ENCODE measurements around the gene GLYATL3. TPM values are rescaled to one million over a fixed set of nuclear protein-coding genes. Genes with fewer than 3 reads are reported as not detected.

The GLYATL3 gene
- total RNA-seq, 1 experiment from 2014 or later = not detected

- no peak for DNase-seq (ENCODE audit: extremely low read depth, low read depth)
Observed at GRCh38 chr6:49513153-49513989, 13.6 kb downstream of the GLYATL3 start.

GRCh38 chr6:49514571-49515484 lies 15.1 kb downstream of the GLYATL3 start:
- no peak for DNase-seq (ENCODE audit: extremely low read depth, low read depth)

GRCh38 chr6:49515485-49516146 lies 15.9 kb downstream of the GLYATL3 start:
- no peak for DNase-seq (ENCODE audit: extremely low read depth, low read depth)

DNA sequence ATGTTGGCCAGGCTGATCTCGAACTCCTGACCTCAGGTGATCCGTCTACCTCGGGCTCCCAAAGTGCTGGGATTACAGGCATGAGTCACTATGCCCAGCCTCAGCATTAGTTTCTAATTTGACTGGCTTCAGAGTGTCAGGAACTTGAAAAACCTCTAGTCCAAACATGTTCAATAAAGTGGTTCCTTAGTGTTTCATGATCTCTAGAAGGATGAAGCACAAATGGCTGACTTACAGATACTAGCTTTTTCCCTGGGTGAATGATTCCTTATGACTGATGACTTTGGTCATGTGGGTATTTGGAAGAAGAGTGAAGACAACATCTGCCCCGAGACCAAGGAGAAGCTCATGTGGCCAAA lies 16.4 kb downstream of the GLYATL3 start:
- DNase-seq (ENCODE audit: extremely low read depth, low read depth) = no peak

DNA sequence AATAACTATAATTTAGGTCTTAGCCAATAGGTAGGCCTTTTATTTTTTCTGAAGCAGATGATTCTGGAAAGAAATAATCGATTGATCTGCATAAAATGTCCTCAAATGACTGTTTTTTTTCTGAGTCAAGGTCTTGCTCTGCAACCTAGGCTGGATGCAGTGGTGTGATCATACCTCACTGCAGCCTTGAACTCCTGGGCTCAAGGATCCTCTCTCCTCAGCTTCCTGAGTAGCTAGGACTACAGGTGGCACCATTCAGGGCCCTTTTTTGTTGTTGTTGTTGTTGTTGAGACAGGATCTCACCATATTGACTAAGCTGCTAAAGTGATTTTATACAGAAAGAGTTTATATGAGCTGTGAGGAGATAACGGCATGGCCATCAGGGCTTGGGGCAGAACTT lies 18.2 kb downstream of the GLYATL3 start:
- DNase-seq (ENCODE audit: extremely low read depth, low read depth) = no peak

DNA sequence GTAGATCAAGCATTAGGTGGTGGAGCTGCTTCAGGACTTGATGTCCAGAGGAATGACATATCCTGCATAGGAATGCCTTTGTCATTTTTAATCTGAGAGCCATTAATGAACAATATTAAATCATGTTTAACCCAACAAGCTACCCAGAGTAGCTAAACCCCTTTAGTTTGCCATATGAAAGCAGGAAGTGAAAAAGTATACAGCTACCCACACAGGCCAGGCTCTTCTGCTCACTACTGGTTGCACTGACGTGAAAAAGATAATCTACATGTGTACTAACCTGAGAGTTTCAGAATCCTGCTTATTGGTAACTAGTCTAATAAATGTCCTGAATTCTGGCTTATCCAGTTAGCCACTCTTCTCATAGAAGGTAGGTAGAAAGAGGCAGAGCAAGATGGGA lies 19.9 kb downstream of the GLYATL3 start:
- DNase-seq (ENCODE audit: extremely low read depth, low read depth) = no peak

DNA sequence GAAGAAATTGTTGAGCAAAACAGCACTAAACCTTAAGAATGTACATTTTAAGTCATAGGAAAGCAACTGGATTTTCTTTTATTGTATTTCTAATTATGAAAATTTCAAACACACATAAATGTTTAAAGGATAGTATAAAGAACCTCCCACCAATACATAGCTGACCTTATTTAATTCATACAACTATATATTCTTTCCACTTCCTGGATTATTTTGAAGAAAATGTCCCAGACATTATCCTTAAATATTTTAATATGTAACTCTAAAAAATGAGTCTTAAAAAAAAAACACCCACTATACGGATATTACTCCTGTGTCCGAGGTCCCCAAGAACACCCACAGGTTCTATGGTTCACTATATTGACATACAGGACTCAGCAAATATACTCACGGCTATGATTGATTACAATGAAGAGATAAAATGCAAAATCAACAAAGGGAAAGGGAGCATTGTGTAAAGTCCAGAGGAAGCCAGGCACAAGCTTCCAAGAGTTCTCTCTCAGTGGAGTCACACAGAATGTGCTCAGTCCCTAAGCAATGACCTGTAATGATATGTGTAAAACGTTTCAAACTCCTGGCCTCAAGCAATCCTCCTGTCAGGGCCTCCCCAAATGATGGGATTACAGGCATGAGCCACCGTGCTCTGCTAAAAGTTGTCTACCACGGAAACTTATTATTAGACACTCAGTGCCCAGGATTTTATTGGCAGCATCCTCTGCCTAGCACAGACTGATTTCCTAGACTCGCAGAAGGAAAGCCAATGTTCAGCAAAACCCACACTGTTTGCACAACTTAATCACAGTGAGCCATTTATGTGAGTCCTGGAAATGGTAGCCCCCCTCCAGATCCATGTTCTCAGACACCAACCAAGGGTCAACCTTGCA lies 23.2 kb downstream of the GLYATL3 start:
- DNase-seq (ENCODE audit: extremely low read depth, low read depth) = no peak

- DNase-seq (ENCODE audit: extremely low read depth, low read depth) = no peak
Observed at GRCh38 chr6:49523901-49524300, 24.2 kb downstream of the GLYATL3 start.

DNA sequence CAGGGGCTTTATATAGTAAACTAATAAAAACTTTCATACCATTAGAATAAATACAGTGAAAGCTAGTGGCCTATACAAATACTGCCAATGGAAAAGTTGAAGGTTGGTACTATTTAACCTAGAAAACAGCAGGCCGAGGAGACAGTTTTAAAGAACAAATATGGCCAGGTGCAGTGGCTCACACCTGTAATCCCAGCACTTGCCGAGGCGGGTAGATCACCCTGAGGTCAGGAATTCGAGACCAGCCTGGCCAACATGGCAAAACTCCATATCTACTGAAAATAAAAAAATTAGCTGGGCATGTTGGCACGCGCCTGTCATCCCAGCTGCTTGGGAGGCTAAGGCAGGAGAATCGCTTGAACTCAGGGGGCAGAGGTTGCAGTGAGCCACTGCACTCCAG lies 24.8 kb downstream of the GLYATL3 start:
- DNase-seq (ENCODE audit: extremely low read depth, low read depth) = no peak

GRCh38 chr6:49526598-49526997 lies 26.9 kb downstream of the GLYATL3 start:
- no peak for DNase-seq (ENCODE audit: extremely low read depth, low read depth)

GRCh38 chr6:49527320-49527719 lies 27.6 kb downstream of the GLYATL3 start:
- DNase-seq (ENCODE audit: extremely low read depth, low read depth) = no peak

DNA sequence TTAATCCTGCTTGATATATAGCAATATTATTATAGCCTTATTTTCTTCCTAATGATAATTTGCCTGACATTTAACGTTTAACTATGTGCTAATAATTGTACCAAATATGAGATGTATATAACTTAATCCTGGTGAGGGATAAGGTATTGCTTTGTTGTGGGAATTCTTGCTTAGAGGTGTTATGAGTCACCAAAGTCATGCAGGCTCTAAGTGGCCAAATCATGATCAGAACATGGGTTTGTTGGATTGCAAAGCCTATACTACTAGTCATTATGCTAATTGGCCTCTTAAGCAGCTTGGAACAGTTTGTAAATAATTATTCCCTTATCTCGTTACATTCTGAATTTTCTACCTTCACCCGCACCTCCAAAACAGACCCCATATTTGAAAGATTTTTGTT lies 28.8 kb downstream of the GLYATL3 start:
- no peak for DNase-seq (ENCODE audit: extremely low read depth, low read depth)

- DNase-seq (ENCODE audit: extremely low read depth, low read depth) = no peak
Observed at GRCh38 chr6:49530141-49530776, 30.5 kb downstream of the GLYATL3 start.

DNA sequence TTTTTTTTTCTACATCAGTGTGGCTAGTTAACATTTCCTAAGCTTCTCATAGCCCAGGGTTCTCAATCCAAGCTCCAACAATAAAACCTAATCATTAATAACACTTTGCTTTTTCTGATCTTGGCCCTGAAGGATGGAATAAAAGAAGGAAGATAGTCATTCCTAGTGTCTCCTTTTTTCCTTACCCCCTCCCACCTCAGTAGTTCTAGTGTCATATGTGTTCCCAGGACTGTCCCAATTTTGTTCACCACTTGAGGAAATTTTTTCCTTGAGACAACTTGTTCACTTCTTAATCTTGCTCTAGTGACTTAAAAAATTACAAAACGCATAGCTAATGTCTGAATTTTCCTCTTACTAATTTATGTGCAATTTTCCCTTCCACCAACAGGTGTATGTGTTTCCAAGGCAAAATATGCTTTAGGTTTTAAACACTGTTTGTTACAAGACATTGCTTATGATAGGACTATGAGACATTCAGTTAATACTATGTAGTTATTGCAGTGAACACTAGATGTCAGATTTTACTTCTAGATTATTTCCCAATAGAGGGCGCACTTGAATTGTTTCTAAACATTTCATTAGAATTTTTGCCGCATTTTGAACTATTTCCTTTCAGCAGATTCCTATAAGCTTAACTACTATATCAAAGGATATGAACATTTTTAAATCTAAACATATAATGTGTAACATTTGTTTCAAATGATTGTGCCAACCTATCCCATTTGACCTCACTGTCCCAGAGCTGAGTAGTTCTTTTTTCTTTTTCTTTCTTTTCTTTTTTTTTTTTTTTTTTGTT lies 32.2 kb downstream of the GLYATL3 start:
- DNase-seq (ENCODE audit: extremely low read depth, low read depth) = peak; percentile 54

DNA sequence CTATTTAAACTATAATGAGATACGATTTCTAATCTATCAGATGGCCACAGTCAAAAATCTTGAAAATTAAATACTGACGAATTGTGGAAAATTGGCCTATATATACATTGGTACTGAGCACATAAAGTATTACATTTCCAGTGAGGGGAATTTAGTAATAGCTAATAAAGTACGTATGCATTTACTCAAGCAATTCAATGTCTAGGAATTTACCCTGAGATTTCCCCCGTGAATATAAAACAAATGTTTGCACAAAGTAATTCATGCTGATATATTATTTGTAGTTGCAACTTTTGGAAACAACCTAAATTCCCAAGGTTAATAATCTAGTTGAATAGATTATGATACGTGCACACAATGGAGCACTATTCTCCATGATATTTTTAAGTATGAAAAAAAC lies 36.1 kb downstream of the GLYATL3 start:
- no peak for DNase-seq (ENCODE audit: extremely low read depth, low read depth)

DNA sequence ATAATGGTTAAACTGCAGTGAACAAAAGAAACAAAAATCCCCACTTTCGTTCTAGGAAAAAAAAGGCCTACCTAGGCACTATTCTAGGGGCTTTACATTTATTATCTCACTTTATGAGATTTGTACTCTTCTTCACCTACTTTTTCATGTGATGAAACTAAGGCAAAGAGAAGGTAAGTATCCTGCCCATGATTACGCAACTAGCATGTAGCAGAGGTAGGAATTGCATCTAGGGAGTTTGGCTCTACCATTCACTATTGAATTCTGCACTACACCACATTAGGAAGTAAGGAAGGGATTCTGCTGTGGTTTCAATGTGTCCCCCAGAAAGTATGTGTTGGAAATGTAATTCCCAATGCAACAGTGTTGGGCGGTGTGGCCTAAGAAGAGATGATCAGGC lies 39.4 kb downstream of the GLYATL3 start:
- no peak for DNase-seq (ENCODE audit: extremely low read depth, low read depth)

GRCh38 chr6:49540614-49541013 lies 40.9 kb downstream of the GLYATL3 start:
- DNase-seq (ENCODE audit: extremely low read depth, low read depth) = no peak

- DNase-seq (ENCODE audit: extremely low read depth, low read depth) = peak; percentile 13
Observed at GRCh38 chr6:49541210-49541724, 41.5 kb downstream of the GLYATL3 start.

DNA sequence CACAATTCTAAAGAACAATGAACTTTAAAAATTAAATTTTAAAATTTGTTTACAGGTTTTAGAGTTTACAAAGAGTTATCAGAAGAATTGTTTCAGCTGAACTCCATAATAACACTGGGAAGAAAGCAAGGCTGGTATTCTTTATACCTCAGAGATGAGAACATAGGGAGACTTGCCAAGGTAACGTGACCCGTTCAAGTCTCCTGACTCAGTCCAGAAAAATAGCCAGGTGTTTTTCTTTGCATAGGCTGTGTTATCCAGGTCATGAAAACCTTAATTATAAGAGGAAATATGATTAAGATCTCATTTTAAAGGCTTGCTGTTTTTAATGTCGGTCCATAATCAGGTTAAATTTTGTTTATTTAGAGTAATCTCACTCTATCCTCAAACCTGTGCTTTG lies 42.2 kb downstream of the GLYATL3 start:
- DNase-seq (ENCODE audit: extremely low read depth, low read depth) = no peak

Data from NCI-H460 (cell line).